Panc1 (cell line): ENCODE measurements around the gene TWIST2.

ENCODE experiments used
- POLR2AphosphoS5 ChIP-seq: IDR thresholded peaks from 2 replicates; pipeline ENCODE4 v1.6.1; 2012; ENCODE audit warnings: mild to moderate bottlenecking, low read depth, low read length, moderate library complexity
- TF ChIP-seq, protein P1 (sequence below): fragments of 450-650 bp; IDR thresholded peaks from 2 replicates; pipeline ENCODE4 v1.5.1; 2017; ENCODE audit warnings: mild to moderate bottlenecking

DNA sequence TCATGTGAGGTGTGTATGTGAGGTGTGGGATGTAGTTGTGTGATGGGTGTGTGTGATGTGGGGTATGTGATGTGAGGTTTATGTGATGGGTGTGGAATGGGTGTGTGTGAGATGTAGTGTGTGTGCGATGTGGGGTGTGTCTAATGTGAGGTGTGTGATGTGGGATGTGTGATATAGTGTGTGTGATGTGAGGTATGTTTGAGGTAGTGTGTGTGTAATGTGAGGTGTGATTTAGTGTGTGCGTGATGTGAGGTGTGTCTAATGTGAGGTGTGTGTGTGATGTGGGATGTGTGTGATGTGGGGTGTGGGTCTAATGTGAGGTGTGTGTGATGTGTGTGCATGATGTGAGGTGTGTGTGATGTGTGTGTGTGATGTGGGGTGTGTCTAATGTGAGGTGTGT is 55.3 kb downstream of the TWIST2 start:
- TF ChIP-seq POLR2AphosphoS5, result no peak
- TF ChIP-seq, protein P1, sequence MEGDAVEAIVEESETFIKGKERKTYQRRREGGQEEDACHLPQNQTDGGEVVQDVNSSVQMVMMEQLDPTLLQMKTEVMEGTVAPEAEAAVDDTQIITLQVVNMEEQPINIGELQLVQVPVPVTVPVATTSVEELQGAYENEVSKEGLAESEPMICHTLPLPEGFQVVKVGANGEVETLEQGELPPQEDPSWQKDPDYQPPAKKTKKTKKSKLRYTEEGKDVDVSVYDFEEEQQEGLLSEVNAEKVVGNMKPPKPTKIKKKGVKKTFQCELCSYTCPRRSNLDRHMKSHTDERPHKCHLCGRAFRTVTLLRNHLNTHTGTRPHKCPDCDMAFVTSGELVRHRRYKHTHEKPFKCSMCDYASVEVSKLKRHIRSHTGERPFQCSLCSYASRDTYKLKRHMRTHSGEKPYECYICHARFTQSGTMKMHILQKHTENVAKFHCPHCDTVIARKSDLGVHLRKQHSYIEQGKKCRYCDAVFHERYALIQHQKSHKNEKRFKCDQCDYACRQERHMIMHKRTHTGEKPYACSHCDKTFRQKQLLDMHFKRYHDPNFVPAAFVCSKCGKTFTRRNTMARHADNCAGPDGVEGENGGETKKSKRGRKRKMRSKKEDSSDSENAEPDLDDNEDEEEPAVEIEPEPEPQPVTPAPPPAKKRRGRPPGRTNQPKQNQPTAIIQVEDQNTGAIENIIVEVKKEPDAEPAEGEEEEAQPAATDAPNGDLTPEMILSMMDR, result no peak
